Hematopoietic multipotent progenitor cell treated with erythropoietin and hydrocortisone succinate and interleukin-3 and kit ligand, for 8 days (in vitro differentiated cells): ENCODE data around the gene MASP2.
"Not testable (repeated sequence)": the region's sequence is repeated elsewhere in the genome, so short reads cannot be mapped to it uniquely, and the experiment has no call there.

Experiments
- DNase-seq: peaks from one replicate; pipeline ENCODE4 v3.0.0-alpha.2; 2015

Gene MASP2

GRCh38 chr1:11037019-11037739, 9.9 kb downstream of the MASP2 start:
- not testable (repeated sequence) for DNase-seq

GRCh38 chr1:11031624-11032262, 15.3 kb downstream of the MASP2 start:
- no peak for DNase-seq

GRCh38 chr1:11030865-11031264, 16.2 kb downstream of the MASP2 start:
- no peak for DNase-seq

DNA sequence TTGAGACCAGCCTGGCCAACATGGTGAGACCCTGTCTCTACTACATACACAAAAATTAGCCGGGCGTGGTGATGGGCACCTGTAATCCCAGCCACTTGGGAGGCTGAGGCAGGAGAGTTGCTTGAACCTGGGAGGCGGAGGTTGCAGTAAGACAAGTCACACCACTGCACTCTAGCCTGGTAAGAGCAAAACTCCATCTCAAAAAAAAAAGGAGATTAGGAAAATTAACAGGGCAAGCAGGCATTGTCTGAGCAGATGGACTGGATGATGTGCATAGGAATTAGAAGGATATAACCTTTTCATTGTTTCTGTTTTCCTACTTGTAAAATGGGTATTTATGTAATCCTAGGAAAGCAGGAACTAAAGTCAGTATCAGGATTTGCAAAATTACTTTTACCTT, 19.0 kb downstream of the MASP2 start:
- no peak for DNase-seq

GRCh38 chr1:11027316-11027715, 19.7 kb downstream of the MASP2 start:
- no peak for DNase-seq

DNA sequence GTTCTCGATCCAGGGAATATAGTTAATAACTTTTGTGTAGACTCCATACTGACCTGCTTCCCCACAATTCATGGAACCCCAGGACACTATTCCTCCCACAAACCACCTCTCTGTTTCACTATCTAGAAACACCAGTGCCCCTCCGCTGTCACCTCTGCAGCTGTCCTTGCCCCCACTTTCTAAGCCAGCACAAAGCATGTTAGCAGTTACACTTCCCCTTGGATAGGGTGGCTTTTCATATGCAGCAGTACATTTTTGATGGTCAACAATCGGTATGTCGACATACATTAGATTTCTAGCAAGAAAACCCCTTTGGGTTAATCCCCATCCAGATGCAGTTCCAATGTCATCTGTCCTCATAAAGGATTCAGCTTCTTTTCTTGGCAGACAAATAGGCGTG, 20.1 kb downstream of the MASP2 start:
- no peak for DNase-seq

- DNase-seq = no peak
Observed at GRCh38 chr1:11026052-11026451, 21.0 kb downstream of the MASP2 start.

DNA sequence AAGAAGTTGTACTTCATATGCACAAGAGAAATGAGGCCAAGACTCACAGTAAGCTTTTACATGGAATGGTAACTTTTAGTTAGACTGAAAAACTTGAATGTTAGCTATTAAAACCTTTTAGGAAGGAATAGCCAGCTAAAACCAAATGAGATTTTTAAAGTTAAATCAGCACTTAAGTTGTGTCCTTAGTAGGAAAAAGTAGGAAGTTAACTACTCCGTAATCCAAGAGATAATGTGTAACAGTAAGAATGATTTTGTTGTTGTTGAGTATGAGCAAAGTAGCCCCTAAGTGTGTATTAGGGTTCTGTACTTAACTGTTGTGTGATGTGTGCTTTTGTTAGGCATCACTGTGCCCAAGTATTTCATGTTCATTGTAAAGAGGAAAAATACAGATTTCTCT, 21.4 kb downstream of the MASP2 start:
- DNase-seq = no peak

GRCh38 chr1:11024874-11025203, 22.2 kb downstream of the MASP2 start:
- DNase-seq = no peak

DNA sequence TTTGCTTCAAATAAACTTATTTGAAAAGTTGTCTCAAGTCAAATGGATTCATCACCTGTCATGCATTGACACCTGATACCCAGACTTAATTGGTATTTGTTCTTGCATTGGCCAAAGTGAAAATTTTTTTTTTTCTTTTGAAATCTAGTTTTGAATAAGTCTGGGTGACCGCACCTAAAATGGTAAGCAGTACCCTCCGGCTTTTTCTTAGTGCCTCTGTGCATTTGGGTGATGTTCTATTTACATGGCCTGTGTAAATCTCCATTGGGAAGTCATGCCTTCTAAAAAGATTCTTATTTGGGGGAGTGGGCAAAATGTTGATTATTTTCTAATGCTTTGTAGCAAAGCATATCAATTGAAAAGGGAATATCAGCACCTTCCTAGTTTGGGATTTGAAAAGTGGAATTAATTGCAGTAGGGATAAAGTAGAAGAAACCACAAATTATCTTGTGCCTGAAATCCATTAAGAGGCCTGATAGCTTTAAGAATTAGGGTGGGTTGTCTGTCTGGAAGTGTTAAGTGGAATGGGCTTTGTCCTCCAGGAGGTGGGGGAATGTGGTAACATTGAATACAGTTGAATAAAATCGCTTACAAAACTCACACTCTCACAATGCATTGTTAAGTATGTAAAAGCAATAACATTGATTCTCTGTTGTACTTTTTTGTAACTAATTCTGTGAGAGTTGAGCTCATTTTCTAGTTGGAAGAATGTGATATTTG, 22.7 kb downstream of the MASP2 start:
- no peak for DNase-seq

DNA sequence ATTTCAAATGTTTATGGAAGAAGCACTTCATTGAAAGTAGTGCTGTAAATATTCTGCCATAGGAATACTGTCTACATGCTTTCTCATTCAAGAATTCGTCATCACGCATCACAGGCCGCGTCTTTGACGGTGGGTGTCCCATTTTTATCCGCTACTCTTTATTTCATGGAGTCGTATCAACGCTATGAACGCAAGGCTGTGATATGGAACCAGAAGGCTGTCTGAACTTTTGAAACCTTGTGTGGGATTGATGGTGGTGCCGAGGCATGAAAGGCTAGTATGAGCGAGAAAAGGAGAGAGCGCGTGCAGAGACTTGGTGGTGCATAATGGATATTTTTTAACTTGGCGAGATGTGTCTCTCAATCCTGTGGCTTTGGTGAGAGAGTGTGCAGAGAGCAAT, 23.8 kb downstream of the MASP2 start:
- DNase-seq = no peak

- DNase-seq = no peak
Observed at GRCh38 chr1:11019971-11020370, 27.1 kb downstream of the MASP2 start.

GRCh38 chr1:11019358-11019757, 27.7 kb downstream of the MASP2 start:
- not testable (repeated sequence) for DNase-seq

DNA sequence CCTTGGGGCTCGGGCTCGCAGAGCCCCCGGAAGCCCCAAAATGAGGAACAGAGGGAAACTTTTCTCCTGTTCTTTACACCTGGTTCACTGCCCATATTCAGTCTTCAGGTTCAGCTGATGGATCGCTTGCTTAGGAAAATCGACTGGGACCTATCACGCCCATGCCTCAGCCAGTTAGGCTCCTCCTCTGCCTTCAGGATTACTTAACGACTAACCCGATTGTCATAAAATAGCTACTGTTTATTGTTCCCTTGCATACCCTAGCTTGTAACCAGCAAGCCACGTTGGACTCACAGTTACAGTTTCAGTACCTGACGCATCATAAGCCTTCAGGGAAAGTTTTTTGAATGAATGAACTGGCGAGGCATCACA, 33.9 kb downstream of the MASP2 start:
- DNase-seq = no peak

DNA sequence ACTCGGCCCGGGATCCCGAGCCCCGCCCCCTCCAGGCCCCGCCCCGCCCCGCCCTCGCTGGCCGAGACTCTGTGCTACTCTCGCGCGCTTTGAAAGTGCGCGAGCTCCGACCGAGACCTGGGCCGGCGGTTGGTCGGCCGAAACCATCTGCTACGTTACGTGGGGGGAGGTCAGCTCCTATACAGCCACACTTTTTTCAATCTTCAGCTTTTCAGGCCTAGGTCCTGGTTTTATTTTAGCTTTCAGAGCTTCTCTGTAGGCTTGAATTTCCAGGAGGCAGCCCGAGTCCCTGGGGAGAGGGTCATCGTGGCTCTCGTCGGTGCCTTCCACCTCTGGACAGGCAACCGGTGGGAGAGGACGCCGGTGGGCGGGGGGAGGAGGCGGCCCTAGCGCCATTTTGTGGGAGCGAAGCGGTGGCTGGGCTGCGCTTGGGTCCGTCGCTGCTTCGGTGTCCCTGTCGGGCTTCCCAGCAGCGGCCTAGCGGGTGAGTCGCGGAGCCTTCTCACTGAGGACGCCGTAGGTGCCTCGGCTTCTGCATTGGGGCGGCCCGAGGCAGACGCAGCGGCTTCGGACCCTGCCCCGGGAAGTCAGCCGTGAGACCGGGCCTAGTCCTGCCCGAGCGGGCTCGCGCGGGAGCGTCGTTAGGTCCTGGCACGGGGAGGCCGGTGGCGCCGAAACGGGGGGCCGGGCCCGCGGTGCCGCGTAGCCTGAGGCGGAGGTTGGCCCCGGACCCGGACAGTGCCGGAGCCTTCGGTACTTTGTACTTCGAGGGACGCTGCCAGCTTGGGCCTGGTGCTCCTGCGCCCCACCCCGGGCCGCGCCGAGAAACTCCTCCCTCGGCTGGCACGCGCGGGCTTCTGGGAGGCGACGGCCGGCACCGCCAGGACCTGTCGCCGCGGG, 34.5 kb downstream of the MASP2 start, which contains the start of gene TARDBP:
Gene TARDBP (plus strand): TSS at position 395 of the 900 bp plus-strand sequence. CDS start 1,074 bp downstream, outside the sequence.
- peak; percentile 91 for DNase-seq

- DNase-seq = no peak
Observed at GRCh38 chr1:11000526-11000925, 46.5 kb downstream of the MASP2 start.

DNA sequence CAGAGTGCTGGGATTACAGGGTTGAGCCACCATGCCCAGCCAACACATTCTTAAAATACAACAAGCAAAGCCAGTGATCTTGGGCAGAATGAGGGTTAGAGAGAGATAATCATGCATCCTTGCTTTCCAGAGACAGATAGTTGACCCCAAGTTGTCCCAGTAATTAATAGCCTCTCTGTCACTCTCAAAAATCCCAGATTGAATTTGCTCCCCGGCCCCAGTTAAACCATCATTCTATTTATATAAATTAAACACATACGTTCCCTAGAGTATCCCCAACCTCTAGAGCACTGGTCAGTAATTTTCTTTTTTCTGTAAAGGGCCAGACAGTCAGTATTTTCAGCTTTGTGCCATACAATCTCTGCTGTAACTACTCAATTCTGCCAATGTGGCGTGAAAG, 50.9 kb downstream of the MASP2 start:
- DNase-seq = no peak

DNA sequence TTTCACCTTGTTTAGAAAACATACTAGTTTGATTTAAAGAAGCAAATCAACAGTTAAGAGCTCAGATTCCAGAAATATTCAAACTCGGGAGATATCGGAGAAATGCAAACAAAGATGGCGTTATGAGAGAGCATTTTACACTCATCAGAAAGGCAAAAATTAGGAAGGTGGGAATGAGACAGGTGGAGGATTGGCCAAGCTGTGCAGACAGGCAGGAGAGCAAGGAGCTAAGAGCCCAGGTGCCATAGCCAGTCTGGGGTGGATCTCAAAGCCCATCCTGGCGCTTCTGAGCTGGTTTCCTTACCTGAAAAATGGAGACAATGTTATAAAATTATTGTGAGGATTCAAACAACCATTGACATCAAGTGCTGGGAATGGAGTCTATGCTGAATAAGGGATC, 54.2 kb downstream of the MASP2 start:
- no peak for DNase-seq

- not testable (repeated sequence) for DNase-seq
Observed at GRCh38 chr1:10992004-10992403, 55.0 kb downstream of the MASP2 start.

- DNase-seq = no peak
Observed at GRCh38 chr1:10990828-10991227, 56.2 kb downstream of the MASP2 start.

DNA sequence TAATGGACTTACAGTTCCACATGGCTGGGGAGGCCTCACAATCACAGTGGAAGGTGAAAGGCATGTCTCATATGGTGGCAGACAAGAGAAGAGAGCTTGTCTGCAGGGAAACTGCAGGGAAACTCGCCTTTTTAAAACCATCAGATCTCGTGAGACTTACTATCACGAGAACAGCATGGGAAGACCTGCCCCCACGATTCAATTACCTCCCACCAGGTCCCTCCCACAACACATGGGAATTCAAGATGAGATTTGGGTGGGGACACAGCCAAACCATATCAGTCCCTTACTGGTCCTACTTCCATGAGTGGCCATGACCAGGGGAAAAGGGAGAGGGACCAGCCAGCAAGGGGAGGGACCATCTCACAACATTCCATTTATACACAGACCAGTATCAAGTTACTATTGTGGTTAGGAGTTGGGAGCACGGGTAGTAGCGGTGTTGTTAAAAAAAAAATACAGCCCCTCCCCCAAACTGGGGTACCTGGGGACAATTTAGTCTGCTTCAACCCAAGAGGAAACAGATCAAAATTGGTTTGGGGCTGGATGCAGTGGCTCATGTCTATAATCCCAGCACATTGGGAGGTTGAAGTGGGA, 57.0 kb downstream of the MASP2 start:
- DNase-seq = not testable (repeated sequence)

GRCh38 chr1:10989095-10989494, 57.9 kb downstream of the MASP2 start:
- DNase-seq = no peak
